ENCODE results near the gene MAPK7.
"Not testable (repeated sequence)": the region's sequence is repeated elsewhere in the genome, so short reads cannot be mapped to it uniquely, and the experiment has no call there.

The MAPK7 gene

DNA sequence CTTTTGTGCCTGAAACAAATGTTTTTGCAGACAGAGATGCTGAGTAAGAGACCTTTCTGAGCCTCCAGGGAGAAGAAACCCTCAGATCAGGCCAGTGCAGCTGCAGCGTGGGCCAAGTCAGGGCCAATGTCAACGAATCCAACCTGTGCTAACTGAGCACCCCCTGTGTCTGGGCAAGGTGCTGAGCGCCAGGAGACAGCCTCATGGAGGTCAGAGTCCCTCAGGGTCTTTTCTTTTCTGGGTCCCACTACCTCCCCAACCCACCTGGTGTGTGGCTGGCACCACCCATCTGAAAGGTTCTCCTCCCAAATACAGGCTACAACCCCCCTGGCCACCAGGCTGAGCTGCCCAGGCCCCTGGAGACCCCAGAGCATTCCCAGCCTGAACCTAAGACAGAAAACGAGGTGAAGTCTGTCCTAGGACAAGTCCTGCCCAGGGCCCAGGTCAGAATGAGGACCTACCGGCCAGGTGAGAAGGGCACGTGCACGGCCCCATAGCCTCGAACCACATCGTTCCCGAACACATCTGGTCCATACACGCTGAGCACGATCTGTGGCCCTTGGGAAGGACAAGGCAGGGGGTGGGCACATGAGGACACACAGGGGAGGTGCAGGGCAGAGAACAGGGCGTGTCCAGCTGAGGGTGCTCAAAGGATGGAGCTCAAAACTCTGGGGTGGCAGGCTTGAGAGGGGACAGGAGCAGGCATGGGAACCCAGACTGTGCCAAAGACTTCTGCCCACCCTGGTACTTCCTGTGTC lies 30.8 kb upstream of the MAPK7 start:
- TF ChIP-seq, protein P1, sequence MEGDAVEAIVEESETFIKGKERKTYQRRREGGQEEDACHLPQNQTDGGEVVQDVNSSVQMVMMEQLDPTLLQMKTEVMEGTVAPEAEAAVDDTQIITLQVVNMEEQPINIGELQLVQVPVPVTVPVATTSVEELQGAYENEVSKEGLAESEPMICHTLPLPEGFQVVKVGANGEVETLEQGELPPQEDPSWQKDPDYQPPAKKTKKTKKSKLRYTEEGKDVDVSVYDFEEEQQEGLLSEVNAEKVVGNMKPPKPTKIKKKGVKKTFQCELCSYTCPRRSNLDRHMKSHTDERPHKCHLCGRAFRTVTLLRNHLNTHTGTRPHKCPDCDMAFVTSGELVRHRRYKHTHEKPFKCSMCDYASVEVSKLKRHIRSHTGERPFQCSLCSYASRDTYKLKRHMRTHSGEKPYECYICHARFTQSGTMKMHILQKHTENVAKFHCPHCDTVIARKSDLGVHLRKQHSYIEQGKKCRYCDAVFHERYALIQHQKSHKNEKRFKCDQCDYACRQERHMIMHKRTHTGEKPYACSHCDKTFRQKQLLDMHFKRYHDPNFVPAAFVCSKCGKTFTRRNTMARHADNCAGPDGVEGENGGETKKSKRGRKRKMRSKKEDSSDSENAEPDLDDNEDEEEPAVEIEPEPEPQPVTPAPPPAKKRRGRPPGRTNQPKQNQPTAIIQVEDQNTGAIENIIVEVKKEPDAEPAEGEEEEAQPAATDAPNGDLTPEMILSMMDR (IDR thresholded peaks at IDR 0.05; ENCODE audit: control insufficient read depth, insufficient read depth, low read depth, low read length, missing control alignments), result no peak

DNA sequence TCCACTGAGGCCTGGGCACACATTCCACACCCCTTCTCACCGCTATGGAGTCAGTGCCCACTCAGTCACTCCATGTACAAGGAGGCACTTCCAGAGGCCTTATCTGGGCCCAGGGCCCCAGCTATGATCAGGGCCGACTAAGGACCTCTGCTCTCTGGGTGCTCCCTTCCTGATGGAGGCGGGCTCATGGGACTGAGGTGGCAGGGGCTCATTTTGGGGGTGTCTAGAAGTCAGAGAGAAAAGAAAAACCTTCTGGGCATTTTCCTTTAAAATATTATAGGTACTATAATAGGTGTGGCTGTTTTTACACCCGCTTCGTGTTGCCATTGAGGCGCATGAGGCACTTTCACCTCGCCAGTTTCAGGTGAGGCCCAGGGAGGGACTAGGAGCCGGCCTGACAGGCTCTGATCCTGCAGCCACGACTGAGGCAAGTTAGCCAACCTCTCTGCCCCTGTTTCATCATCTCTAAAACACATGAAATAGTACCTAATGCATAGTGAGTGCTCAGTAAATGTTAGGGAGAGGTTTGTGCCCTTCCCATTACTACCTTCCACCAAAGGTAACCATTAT lies 30.1 kb upstream of the MAPK7 start:
- DNase-seq (ENCODE audit: low read depth), result no peak
- TF ChIP-seq, protein P1 (IDR thresholded peaks at IDR 0.05; ENCODE audit: control insufficient read depth, insufficient read depth, low read depth, low read length, missing control alignments), result no peak
- H3K4me3 ChIP-seq (ENCODE audit: control insufficient read depth, low read depth, low read length), result no peak overlapping the region

More for the DNA sequence above, 30.8 kb upstream of the MAPK7 start:
- no peak for DNase-seq (ENCODE audit: low read depth)
- H3K4me3 ChIP-seq (ENCODE audit: control insufficient read depth, low read depth, low read length), result no peak overlapping the region

DNA sequence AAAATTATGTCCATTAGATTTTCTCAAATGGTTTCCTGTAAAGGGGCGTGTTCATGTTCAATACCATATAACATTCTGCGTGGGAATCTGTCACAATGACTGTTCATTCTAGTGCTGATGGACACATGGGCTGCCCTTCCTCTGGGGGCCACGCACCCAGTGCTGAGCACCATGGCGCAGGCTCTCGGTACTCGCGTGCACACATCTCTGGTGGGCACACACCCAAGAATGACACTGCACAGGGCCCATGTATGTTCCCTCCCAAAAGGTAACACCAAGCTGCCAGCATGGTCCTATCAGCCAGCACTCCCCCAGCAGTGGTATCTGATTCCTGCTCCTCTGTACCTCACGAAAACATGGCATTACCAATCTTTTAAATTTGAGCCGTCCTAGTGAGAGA lies 29.5 kb upstream of the MAPK7 start:
- no peak overlapping the region for H3K4me3 ChIP-seq (ENCODE audit: control insufficient read depth, low read depth, low read length)
- DNase-seq (ENCODE audit: low read depth), result no peak
- TF ChIP-seq, protein P1 (IDR thresholded peaks at IDR 0.05; ENCODE audit: control insufficient read depth, insufficient read depth, low read depth, low read length, missing control alignments), result no peak

GRCh38 chr17:19353401-19353800 lies 24.9 kb upstream of the MAPK7 start:
- H3K4me3 ChIP-seq (ENCODE audit: control insufficient read depth, low read depth, low read length); DNase-seq (ENCODE audit: low read depth): not testable (repeated sequence)

DNA sequence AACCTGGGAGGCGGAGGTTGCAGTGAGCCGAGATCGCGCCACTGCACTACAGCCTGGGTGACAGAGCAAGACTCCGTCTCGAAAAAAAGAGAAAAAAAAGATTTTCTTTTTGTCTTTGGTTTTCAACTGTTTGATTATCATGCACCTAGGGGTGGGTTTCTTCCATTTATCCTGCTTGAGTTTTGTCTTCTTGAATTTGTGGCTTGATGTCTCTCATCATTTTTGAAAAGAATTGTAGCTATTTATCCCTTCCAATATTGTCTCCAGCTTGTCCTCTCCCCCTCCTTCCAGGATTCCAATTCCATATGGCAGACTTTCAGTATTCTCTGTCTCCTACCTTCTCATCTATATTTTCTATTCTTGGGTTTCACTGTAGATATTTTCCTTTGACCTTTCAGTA lies 23.6 kb upstream of the MAPK7 start:
- DNase-seq (ENCODE audit: low read depth), result no peak
- no peak overlapping the region for H3K4me3 ChIP-seq (ENCODE audit: control insufficient read depth, low read depth, low read length)
- TF ChIP-seq, protein P1 (IDR thresholded peaks at IDR 0.05; ENCODE audit: control insufficient read depth, insufficient read depth, low read depth, low read length, missing control alignments), result no peak

DNA sequence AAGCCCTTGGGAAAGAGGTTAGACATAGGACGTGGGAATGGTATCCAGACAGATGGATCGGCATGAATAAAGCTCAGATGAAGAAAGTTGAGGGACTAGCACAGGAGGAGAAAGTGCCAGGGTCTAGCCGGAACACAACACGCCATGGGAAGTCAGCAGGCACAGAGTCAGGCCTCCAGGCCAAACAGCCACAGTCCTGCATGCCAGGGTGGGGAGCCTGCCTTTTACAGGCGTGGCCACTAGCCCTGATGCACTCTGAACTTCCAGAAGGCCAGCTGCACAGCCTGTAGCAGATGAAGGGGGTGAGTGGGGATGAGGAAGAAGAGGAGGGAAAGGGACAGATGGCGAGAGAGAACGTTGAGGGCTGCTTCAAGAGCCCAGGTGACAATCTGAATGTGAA lies 20.9 kb upstream of the MAPK7 start:
- no peak overlapping the region for H3K4me3 ChIP-seq (ENCODE audit: control insufficient read depth, low read depth, low read length)
- TF ChIP-seq, protein P1 (IDR thresholded peaks at IDR 0.05; ENCODE audit: control insufficient read depth, insufficient read depth, low read depth, low read length, missing control alignments), result no peak
- no peak for DNase-seq (ENCODE audit: low read depth)

GRCh38 chr17:19357761-19358160 lies 20.5 kb upstream of the MAPK7 start:
- no peak for DNase-seq (ENCODE audit: low read depth)
- TF ChIP-seq, protein P1 (IDR thresholded peaks at IDR 0.05; ENCODE audit: control insufficient read depth, insufficient read depth, low read depth, low read length, missing control alignments), result no peak
- H3K4me3 ChIP-seq (ENCODE audit: control insufficient read depth, low read depth, low read length), result no peak overlapping the region

All from AG09309 (cell line).